ENCODE results near the gene GPR142. TPM values are rescaled to one million over a fixed set of nuclear protein-coding genes. Genes with fewer than 3 reads are reported as not detected.

Gene GPR142
- total and polyA plus RNA-seq, 2 donors (not counting 3 experiments of a cell fraction or from before 2014, with no cell fraction given) = not detected

DNA sequence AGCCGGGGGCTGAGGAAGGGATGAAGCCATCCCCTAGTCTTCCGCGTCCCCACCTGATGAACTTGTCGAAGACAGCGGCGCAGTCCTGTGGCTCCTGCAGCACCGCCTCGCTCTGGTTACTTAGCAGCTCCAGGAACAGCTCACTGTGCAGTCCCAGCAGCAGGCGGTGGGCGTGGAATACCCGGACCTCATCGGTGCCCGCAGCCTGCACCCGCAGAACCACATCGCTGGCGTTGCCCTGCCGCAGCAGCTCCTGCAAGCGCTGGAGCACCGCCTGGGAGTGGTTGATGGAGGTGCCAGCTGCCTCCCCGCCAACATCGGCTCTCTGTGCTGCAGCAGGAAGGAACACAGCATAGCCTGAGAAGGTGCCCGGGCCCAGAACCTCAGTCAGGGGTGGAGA, 7.4 kb upstream of the GPR142 start:
- Histone ChIP-seq H3K4me3 (replicated peaks in 1 of 3; ENCODE audit: insufficient read depth in 1 of 3, low read depth in 1 of 3, low read length in 3 of 3) (no peak overlapping the region), H3K27ac (ENCODE audit: insufficient read depth, low read depth, low read length) (no peak overlapping the region), H3K9ac (replicated peaks; ENCODE audit: extremely low read depth, insufficient read depth, low read length) (no peak overlapping the region), H3K27me3 (ENCODE audit: control insufficient read depth in 2 of 2, insufficient read depth in 2 of 2, low read length in 2 of 2) (peaks cover 10 to 22% of the 10 kb centered on the region in 2 experiments), H2AFZ (ENCODE audit: low read depth, low read length) (no peak overlapping the region), H3K9me1 (replicated peaks; ENCODE audit: control insufficient read depth, extremely low read depth, insufficient read depth, low read length) (no peaks in the 10 kb centered on the region), H3K4me2 (ENCODE audit: insufficient read depth, low read length) (no peak overlapping the region), H3K9me3 (replicated peaks; ENCODE audit: control insufficient read depth, insufficient read depth, low read length) (no peaks in the 10 kb centered on the region), H4K20me1 (replicated peaks; ENCODE audit: control insufficient read depth, extremely low read depth, insufficient read depth, low read length) (no peaks in the 10 kb centered on the region), H3K4me1 (ENCODE audit: control insufficient read depth, extremely low read depth, insufficient read depth, low read length) (no peaks in the 10 kb centered on the region), H3K79me2 (ENCODE audit: control insufficient read depth, insufficient read depth, low read length) (no peaks in the 10 kb centered on the region), H3K36me3 (ENCODE audit: control insufficient read depth in 2 of 2, extremely low read depth in 1 of 2, insufficient read depth in 2 of 2, low read length in 2 of 2) (no peaks in the 10 kb centered on the region)
- no peak for TF ChIP-seq MYC (IDR thresholded peaks at IDR 0.05; ENCODE audit: low read depth, low read length)
- no peak for TF ChIP-seq FOS (IDR thresholded peaks at IDR 0.05; ENCODE audit: borderline replicate concordance, insufficient read depth, low read length)
- TF ChIP-seq CTCF (IDR thresholded peaks at IDR 0.05; ENCODE audit: extremely low read depth in 1 of 2, insufficient read depth in 1 of 2, low read depth in 1 of 2, low read length in 2 of 2) = no peak
- no peak for TF ChIP-seq GATA2 (IDR thresholded peaks at IDR 0.05; ENCODE audit: insufficient read depth, insufficient read length, low read depth, low read length)
- TF ChIP-seq POLR2A (IDR thresholded peaks at IDR 0.05; ENCODE audit: low read depth, low read length) = no peak
- no peak for TF ChIP-seq EZH2 (IDR thresholded peaks at IDR 0.05; ENCODE audit: borderline replicate concordance, low read depth, low read length, severe bottlenecking)
- no peak for TF ChIP-seq JUN (IDR thresholded peaks at IDR 0.05; ENCODE audit: borderline replicate concordance, insufficient read depth, insufficient read length, low read depth)
- TF ChIP-seq, protein P1, sequence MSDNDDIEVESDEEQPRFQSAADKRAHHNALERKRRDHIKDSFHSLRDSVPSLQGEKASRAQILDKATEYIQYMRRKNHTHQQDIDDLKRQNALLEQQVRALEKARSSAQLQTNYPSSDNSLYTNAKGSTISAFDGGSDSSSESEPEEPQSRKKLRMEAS (IDR thresholded peaks at IDR 0.05; ENCODE audit: insufficient read depth, insufficient read length) = no peak
- no peak for TF ChIP-seq POLR2AphosphoS5 (IDR thresholded peaks at IDR 0.05; ENCODE audit: insufficient read depth, low read depth, low read length)
- FAIRE-seq = no peak
- dilution Hi-C loops (cut with MboI; ENCODE audit: extremely low pct_ligation_motif_present, low sequenced_read_pairs) = no loop called here
- BruUV-seq (replicated peaks) = no TSS peak
- intact Hi-C loops (cut with micrococcal nuclease) = no loop called here
- ChIA-PET POLR2A (no interaction called here), CTCF (interaction anchor here (0.7 to 1.6 kb wide), 4 partner anchors 9 to 54 kb away, joined by 3 to 12 read pairs (median 4); partner anchors contain the start of gene GPR142)
- no peak for DNase-seq (ENCODE audit: low read depth, low spot score)
